HG03575 (cell line): ENCODE data around the gene AGAP3.

Experiments used
- ATAC-seq: cut with Tn5 transposase; IDR thresholded peaks from one replicate; pipeline ENCODE4 v1.9.1; 2021; ENCODE audit not compliant: unreplicated experiment, insufficient number of reproducible peaks, low FRiP score; ENCODE audit errors: extremely low read depth

AGAP3 gene

GRCh38 chr7:151189038-151189437, 102.8 kb downstream of the AGAP3 start:
- ATAC-seq = no peak

- no peak for ATAC-seq
Observed at GRCh38 chr7:151191544-151191943, 105.3 kb downstream of the AGAP3 start.

- no peak for ATAC-seq
Observed at GRCh38 chr7:151192002-151192539, 105.8 kb downstream of the AGAP3 start.

GRCh38 chr7:151193203-151193978, 107.1 kb downstream of the AGAP3 start:
- ATAC-seq = no peak
